ENCODE data around the gene ARL17A. TPM values are rescaled to one million over a fixed set of nuclear protein-coding genes. Genes with fewer than 3 reads are reported as not detected.
"Not testable (repeated sequence)": the region's sequence is repeated elsewhere in the genome, so short reads cannot be mapped to it uniquely, and the experiment has no call there.

The ARL17A gene
- total RNA-seq (ENCODE audit: low replicate concordance): 9.9 and 10.7 TPM in 2 replicates

DNA sequence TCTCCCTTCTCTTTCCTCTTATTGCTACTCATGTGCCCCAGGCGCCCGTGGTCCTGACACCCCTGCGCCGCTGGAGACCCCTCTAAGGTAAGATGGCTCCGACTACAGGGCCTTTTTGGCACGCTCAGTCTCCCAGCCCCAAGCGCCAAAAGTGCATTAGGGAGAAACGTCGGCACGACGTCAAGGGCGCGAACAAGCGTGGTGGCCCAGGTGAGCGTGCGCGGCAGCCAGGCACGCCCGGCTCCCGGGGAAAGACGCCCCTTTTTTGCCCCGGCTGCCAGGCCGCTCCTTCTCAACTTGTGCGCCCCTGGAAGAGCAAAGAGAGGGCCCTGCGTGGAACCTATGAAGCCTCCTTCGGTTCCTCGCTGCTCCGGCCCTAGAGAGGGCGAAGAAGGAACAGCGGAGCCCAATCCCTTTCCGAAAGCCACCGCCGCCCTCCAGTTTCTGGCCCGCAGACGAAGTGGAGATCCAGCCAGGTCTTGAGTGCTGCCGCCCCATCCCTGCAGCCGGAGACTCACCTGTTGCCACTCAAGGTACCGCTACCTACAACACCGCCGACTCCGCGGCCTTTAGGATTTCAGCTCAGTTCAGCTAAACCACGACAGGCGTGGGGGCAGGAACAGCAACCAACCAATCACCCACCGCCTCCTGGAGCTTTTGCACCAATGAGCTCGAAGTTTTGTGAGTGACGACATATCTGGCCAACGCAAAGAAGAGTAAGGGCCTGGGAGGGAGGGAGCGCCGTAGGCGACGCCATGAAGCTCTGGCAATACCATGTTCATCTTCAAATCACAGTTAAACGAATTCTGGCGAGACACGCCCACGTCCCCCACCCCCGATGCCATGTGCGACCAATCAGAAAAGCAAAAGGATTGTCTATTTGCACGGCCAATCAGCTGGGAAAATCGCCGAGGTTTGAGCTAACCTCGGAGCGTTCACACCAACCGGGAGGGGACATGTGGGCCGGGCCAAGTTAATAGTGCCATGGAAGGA is at the start of gene ARL17A:
ARL17A (minus strand) TSS at position 609 of the 993 bp plus-strand sequence. CDS start 3,369 bp downstream, outside the sequence.
- not testable (repeated sequence) for DNase-seq (ENCODE audit: low read depth); H3K4me3 ChIP-seq (ENCODE audit: low read depth, low read length)

DNA sequence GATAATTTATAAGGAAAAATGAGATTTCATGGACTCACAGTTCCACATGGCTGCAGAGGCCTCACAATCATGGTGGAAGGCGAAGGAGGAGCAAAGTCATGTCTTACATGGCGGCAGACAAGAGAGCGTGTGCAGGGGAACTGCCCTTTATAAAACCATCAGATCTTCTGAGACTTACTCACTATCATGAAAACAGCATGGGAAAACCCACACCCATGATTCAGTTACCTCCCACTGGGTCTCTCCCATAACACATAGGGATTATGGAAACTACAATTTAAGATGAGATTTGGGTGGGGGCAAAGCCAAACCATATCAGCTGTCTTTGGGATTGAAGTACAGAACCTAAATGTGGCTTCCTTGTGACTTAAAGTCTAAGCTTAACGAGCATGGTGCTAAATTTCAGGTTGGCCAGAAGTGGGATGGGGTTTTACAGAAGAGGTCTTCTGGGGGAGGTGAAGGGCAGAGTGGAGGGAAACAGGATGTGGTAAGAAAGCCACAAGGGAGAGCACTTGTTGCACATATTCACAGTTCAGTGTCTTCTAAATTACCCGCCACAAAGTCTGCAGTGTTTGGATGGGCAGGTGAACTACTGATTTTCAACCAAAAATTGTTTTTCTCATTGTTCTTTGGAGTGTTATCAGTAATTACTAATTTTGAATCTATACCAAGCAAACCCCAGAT is 49.4 kb upstream of the ARL17A start:
- H3K4me3 ChIP-seq (ENCODE audit: low read depth, low read length); DNase-seq (ENCODE audit: low read depth): not testable (repeated sequence)

DNA sequence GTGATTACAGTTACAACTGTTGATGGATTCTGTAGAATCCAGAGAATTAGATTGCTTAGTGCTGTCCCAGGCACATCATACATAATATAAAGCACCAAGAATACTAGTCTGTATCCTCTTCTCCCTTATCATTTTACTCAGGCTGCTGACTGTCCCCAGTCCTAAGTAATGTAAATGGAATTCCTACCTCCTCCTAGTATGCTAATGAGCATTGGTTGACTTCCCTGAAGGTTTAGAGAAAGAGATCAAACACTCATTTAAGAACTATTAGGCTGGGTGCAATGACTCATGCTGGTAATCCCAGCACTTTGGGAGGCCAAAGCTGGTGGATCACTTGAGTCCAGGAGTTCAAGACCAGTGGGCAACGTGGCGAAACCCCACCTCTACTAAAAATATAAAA is 48.0 kb upstream of the ARL17A start:
- H3K4me3 ChIP-seq (ENCODE audit: low read depth, low read length); DNase-seq (ENCODE audit: low read depth): not testable (repeated sequence)

DNA sequence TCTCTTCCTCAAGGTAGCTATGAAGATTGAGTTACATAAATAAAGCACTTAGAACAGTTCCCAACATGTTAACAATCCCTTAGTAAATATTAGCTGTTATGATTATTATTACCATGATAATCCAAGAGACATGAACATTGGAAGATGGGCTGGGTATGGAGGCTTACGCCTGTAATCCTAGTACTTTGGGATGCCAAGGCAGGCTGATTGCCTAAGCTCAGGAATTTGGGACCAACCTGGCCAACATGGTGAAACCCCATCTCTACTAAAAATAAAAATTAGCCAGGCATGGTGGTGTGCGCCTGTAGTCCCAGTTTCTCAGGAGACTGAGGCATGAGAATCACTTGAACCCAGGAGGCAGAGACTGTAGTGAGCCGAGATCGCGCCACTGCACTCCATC is 45.2 kb upstream of the ARL17A start:
- not testable (repeated sequence) for DNase-seq (ENCODE audit: low read depth); H3K4me3 ChIP-seq (ENCODE audit: low read depth, low read length)

DNA sequence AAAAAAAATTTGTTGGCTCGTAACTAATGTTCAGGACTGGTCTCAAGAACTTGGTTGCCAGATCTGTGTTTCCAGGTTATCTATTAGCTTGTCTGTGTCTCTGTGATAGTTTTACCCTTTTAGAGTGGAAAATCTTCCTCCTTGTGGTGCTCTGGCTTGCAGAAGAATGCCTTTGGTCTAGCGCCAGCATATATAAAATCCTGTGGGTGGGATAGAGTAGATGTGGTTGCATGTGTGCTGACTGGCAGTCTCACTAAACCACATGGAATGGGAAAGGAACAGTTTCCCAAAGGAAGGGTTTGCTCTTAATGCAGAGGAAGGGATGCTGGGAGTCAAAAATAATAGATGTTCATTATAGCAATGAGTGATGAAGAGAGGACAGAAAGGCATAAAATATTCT is 44.3 kb upstream of the ARL17A start:
- DNase-seq (ENCODE audit: low read depth); H3K4me3 ChIP-seq (ENCODE audit: low read depth, low read length): not testable (repeated sequence)

DNA sequence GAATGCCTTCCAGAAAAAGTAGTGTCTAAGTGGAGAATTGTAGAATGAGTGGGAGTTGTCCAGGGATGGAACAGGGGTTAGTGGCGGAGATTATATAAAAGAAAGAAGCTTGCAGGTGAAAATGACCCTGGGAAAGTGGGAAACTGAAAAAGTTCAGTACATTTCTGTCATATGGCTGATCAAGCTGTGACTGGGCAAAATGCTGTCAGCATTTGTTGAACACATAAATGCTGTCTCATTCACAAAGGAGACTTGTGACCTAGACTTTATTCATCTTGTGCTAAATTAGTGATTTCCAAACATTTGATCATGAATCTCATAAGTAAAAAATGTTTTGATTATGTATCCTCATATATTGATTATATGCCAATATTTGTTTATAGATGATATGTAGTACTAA is 39.5 kb upstream of the ARL17A start:
- H3K4me3 ChIP-seq (ENCODE audit: low read depth, low read length); DNase-seq (ENCODE audit: low read depth): not testable (repeated sequence)

DNA sequence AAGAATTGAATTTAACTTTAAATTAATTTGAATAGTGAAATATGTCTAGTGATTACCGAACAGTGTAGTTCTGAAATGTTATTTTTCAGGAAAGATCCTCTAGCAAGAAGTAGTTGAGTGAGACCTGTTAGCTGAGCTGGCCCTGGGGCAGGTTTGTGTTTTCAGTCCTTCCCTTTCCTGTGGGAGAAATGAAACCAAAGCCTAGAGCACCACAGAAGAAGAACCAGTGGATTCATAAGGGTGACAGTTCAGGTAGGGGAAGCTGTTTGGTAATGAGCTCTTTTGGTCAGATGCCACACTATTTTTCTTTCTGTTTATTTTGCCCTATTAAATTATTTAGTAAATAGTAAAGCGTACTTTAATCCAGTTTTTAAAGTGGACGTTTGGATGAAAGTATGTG is 37.6 kb upstream of the ARL17A start:
- not testable (repeated sequence) for DNase-seq (ENCODE audit: low read depth); H3K4me3 ChIP-seq (ENCODE audit: low read depth, low read length)

DNA sequence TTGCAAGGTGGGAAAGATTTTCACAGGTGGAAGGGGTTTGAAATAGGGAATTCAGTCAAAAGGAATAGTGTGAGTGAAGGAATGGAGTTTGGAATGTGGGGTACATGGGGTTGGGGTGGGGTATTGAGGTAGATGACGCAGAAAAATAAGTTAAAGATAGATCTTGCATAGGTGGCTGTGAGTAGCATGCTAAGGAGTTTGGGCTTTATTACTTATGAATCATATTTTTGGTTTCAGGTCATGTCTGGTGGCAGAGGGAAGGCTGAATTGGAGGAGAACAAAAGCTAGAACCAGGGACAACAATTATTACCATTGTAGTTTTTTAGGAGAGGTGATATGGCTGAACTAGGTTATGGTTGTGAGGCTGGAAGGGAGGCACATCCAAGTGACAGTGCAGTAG is 34.4 kb upstream of the ARL17A start:
- DNase-seq (ENCODE audit: low read depth); H3K4me3 ChIP-seq (ENCODE audit: low read depth, low read length): not testable (repeated sequence)

DNA sequence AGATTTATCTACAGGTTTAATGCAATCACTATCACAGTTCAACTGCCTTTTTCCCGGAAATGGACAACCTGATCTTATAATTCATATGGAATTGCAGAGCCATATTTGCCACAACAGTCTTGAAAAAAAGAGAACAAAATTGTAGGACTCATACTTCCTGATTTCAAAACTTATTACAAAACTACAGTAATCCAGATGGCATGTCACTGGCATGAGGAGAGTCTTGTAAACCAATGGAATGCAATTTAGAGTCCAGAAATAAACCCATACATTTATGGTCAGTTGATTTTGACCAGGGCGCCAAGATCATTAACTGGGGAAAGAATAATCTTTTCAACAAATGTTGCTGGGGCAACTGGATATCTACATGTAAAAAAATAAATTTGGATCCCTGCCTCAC is 31.8 kb upstream of the ARL17A start:
- H3K4me3 ChIP-seq (ENCODE audit: low read depth, low read length); DNase-seq (ENCODE audit: low read depth): not testable (repeated sequence)

DNA sequence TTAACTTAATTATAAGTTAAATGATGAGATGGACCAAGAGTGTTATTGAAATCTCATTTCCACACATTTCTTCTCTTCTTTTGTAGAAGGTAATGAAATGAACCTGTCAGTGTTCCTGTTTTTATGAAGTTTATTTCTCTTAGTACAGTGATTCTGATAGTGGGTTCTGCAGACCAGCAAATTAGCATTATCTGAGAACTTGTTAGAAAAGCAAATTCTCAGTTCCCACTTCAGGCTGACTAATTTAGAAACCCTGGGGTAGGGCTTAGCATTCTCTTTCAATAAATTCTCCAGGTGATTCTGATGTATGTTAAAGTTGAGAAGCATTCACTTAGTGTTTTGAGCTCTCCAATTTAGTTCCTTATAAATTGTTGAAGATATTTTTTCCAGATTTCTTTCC is 23.6 kb upstream of the ARL17A start:
- H3K4me3 ChIP-seq (ENCODE audit: low read depth, low read length); DNase-seq (ENCODE audit: low read depth): not testable (repeated sequence)

DNA sequence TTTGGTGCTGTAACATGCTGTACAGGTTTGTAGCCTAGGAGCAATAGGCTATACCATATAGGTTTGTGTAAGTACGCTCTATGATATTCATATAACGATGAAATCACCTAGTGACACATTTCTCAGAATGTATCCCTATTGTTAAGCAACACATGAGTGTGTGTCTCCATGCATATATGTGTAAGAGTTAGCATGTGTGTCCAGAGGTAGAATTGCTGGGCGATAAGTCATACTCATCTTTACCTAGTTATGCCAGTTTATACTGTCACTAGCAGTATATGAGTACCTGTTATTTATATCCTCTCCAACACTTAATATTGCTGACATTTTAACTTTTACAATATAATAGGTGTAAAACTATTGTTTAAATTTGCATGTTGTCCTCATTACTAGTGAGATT is 21.3 kb upstream of the ARL17A start:
- not testable (repeated sequence) for DNase-seq (ENCODE audit: low read depth); H3K4me3 ChIP-seq (ENCODE audit: low read depth, low read length)

DNA sequence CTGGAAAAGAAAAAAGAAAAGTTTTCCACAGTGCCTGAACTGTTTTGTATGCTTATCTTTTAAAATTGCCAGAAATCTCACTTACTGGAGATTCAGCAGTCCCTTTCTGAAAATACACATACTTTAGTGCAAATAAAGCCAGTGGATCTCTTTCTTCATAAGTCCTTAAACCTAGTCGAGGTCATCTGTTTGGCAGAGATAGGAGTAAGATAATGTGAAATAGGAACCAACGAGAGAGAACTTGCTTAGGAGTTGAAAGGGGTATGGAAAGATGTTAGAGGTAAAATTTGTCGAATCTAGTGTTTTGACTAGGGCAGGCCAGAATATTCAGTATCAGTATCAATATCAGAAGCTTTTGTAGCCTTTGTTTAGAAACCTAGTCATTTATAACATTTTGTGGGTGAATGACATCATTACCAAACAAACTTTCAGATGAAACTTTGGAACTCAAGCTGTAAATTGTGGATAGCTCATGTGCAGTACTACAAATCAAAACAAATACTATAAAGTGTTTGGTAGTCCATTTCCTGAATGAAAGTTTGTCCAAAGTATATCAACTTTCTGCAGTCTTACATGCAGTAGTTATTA is 18.9 kb upstream of the ARL17A start:
- not testable (repeated sequence) for H3K4me3 ChIP-seq (ENCODE audit: low read depth, low read length); DNase-seq (ENCODE audit: low read depth)

DNA sequence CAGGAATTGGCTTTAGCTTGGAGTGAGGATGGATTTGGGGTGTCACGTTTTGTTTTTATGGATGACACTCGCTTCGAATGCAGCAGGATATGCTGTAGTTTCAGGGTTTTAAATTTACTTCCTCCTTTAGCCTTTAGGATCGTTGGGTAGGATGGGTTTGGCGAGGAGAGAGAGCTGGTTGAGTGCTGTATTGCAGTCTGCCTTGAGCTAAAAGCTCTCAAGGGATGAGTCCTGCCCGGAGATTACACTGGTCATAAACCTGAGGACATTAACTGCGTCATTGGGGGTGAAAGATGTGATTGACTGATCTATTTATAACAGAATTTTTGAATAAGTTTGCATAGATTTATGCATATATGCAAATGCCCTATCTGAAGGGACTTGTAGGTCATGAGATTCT is 11.8 kb upstream of the ARL17A start:
- H3K4me3 ChIP-seq (ENCODE audit: low read depth, low read length); DNase-seq (ENCODE audit: low read depth): not testable (repeated sequence)

DNA sequence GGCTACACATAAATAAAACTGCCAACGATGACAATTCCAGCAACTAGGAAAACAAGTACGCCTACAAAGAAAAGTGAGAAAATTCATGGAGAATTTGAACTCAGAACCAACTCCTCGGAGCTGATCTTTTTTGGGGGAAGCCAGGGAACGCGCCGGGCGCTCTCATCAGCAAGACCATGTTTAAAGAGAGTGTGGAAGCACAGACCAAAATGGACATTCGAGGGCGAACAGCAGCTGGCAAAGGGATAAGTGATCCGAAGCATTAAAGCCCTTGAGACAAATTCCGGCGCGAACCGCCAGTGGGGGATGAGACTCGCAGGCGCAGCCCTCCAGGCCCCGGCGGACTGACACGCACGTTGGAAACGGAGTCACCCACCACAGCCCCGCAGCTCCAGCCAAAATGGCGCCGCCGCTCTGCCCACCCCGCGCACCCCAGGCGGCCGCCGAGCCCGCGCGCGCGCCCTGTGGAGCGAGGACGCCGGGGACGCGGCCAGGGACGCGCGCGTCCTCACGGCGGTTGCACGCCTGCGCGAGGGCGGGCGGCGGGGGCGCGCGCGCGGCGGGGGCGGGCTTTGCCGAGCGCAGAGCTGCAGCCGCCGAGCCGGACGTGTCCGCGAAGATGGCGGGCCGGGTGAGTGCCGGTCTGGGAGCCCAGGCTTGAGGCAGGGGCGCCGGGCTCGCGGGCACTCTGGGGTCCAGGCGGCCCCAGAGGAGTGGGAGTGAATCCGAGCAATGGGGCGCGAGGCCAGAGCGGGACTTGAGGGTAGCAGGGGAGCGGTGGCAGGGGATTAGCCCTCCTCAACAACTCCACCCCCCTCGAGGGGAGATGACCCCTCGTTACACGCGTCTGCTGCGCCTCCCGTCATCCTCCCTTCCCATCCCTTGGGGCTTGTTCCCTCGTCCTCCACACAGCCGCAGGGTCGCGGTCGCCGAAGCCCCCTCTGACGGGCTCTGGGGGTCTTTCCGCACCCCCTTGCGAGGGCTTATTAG is 11.0 kb upstream of the ARL17A start, which contains the start of gene NSF:
NSF (plus strand) TSS at position 513 of the 990 bp plus-strand sequence; CDS start at position 620, 107 bp downstream.
- DNase-seq (ENCODE audit: low read depth); H3K4me3 ChIP-seq (ENCODE audit: low read depth, low read length): not testable (repeated sequence)

DNA sequence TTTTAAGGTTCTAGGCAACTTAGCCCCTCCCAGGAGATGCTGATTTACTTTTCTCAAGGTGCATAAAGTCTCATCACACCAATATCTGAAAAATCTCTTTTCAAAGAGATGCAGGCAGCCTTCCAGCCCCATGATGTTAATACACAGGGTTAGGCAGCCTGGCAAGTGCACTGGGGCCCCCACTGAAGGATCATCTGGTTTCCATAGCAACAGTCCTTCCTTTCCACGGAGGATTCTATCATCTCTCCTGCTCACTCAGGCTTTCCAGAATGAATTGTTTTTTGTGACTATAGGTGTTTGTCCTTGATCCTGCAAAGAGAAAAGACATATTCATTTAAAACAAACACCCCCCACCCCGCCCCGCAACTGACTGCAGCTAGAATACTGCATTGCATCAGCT is 6.0 kb upstream of the ARL17A start:
- not testable (repeated sequence) for H3K4me3 ChIP-seq (ENCODE audit: low read depth, low read length); DNase-seq (ENCODE audit: low read depth)

DNA sequence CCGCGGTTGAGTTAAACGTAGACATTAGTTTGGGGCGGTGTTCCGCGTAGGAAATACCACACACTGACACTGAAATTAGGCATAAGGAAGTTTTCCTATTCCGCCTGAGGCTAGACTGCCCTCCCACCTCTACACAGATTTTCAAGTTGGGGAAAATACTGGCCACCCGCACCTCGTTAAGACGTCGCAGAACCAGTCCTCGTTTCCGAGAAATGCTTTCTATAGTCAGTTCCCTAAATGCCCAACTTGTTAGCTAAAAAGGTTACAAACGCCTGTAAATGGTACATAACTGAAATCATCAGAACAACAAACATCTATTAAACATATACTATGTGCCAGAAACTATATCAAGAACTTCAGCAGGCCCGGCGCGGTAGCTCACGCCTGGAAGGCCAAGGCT is 591 bp upstream of the ARL17A start:
- not testable (repeated sequence) for DNase-seq (ENCODE audit: low read depth); H3K4me3 ChIP-seq (ENCODE audit: low read depth, low read length)

DNA sequence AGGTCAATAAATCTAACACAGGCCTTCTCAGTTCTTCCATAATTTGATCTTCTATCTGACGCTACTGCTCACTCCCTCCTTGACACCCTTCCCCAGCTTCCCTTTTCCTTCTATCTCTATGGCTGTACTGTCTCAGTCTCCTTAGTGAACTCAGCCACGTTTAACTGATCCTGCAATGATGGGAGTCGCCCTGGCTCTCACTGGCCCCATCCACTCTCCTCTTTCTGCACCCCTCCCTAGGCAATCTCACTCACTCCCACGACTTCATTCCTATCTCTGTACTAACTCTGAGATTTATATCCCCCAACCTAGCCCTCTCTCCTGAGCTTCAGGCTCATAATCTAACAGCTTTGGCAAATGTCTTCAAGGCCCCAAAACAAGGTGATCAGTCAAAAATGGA is 7.7 kb downstream of the ARL17A start:
- H3K4me3 ChIP-seq (ENCODE audit: low read depth, low read length); DNase-seq (ENCODE audit: low read depth): not testable (repeated sequence)

DNA sequence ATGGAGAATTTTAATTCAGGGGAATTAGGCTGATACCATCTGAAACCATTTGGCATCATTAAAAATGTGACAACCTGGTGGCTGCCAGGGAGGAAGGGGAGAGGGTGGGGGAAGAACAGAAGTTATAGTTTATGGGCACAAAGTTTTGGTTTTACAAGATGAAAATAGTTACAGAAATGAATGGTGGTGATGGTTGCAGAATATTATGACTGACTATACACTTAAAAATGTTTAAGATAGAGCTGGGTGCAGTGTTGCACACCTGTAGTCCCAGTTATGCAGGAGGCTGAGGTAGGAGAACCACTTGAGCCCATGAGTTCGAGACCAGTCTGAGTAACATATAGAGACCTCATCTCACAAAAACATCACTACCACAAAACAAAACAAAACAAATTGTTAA is 12.5 kb downstream of the ARL17A start:
- DNase-seq (ENCODE audit: low read depth): not testable (repeated sequence)

More for the DNA sequence above, 12.5 kb downstream of the ARL17A start:
- not testable (repeated sequence) for H3K4me3 ChIP-seq (ENCODE audit: low read depth, low read length)

All from fibroblast of the aortic adventitia (primary cell).